MCF 10A (cell line): ENCODE measurements around the gene ZNF358. TPM values are rescaled to one million over a fixed set of nuclear protein-coding genes. Genes with fewer than 3 reads are reported as not detected.

Experiments used
- BruUV-seq: library from RNA; stranded (reverse); fragments of 400-500 nt; replicated peaks from 2 replicates; lab custom pipeline; 2021; lab: Mats Ljungman, UMichigan
- CTCF ChIA-PET: fragments of 300-600 bp; sonication (Branson Sonifier 250); formaldehyde crosslinking; extraction: SDS; loops from one replicate; lab custom pipeline; 2021; ENCODE audit warnings: antibody characterized with exemption, inconsistent platforms; lab: Yijun Ruan, JAX
- POLR2A ChIA-PET: fragments of 300-600, 350-650 bp; sonication (Branson Sonifier 250); formaldehyde crosslinking; extraction: SDS; loops from one replicate; lab custom pipeline; 2020; ENCODE audit warnings: antibody characterized with exemption, inconsistent platforms; lab: Yijun Ruan, JAX
- DNase-seq: peaks from one replicate; pipeline ENCODE4 v3.0.0-alpha.2; 2018; ENCODE audit not compliant: unreplicated experiment
- H3K27ac Mint-ChIP-seq: one replicate; pipeline ENCODE4 v1.8.0; 2022; ENCODE audit warnings: mild to moderate bottlenecking, low read depth, mixed read lengths; ENCODE audit not compliant: unreplicated experiment
- H3K27me3 Mint-ChIP-seq: one replicate; pipeline ENCODE4 v1.8.0; 2022; ENCODE audit warnings: mixed read lengths; ENCODE audit not compliant: insufficient read depth, unreplicated experiment
- H3K36me3 Mint-ChIP-seq: one replicate; pipeline ENCODE4 v1.8.0; 2022; ENCODE audit warnings: mild to moderate bottlenecking, moderate library complexity, mixed read lengths; ENCODE audit not compliant: insufficient read depth, unreplicated experiment
- H3K4me1 Mint-ChIP-seq: one replicate; pipeline ENCODE4 v1.8.0; 2022; ENCODE audit warnings: mixed read lengths; ENCODE audit not compliant: insufficient read depth, unreplicated experiment
- H3K4me3 Mint-ChIP-seq: one replicate; pipeline ENCODE4 v1.8.0; 2022; ENCODE audit warnings: mild to moderate bottlenecking, moderate library complexity, mixed read lengths; ENCODE audit not compliant: unreplicated experiment
- H3K9me3 Mint-ChIP-seq: one replicate; pipeline ENCODE4 v1.8.0; 2022; ENCODE audit warnings: mixed read lengths; ENCODE audit not compliant: unreplicated experiment
- CTCF ChIP-seq: fragments of 200-600 bp; IDR thresholded peaks from one replicate; pipeline ENCODE4 v1.8.0; 2022; ENCODE audit warnings: antibody characterized with exemption, mild to moderate bottlenecking; ENCODE audit not compliant: unreplicated experiment
- intact Hi-C: fragments of 100-400 bp; cut with micrococcal nuclease; formaldehyde crosslinking; loops from 2 replicates; pipeline ENCODE4 v1.14.1; 2022
- total RNA-seq: library from RNA; stranded (reverse); gene quantifications from 2 replicates; pipeline ENCODE4 v1.2.3, GENCODE V29; 2022

The ZNF358 gene
- total RNA-seq, 1 experiment from 2014 or later, result 16.9 TPM

GRCh38 chr19:7507884-7508283 is 8.0 kb upstream of the ZNF358 start:
- CTCF ChIA-PET, result interaction anchor here (0.6 kb wide), 1 partner anchor 36 kb away, joined by 3 read pairs; no protein-coding TSS in a partner anchor
- Mint-ChIP-seq H3K9me3 (no peaks in the 10 kb centered on the region), H3K27me3 (no peaks in the 10 kb centered on the region), H3K4me1 (peaks cover 16% of the 10 kb centered on the region), H3K36me3 (peaks cover 5% of the 10 kb centered on the region), H3K27ac (no peak overlapping the region), H3K4me3 (no peak overlapping the region)
- peak; percentile 96 for DNase-seq
- POLR2A ChIA-PET, result no interaction called here
- intact Hi-C loops, result loop anchor here (10.0 kb wide), 1 partner anchor 113 kb away; no protein-coding TSS in a partner anchor
- no peak for TF ChIP-seq CTCF
- BruUV-seq, result no TSS peak

- Mint-ChIP-seq H3K4me3 (no peak overlapping the region), H3K27me3 (no peaks in the 10 kb centered on the region), H3K4me1 (peaks cover 16% of the 10 kb centered on the region), H3K36me3 (peaks cover 5% of the 10 kb centered on the region), H3K27ac (no peak overlapping the region), H3K9me3 (no peaks in the 10 kb centered on the region)
- no peak for TF ChIP-seq CTCF
- ChIA-PET CTCF (no interaction called here), POLR2A (no interaction called here)
- peak; percentile 37 for DNase-seq
- intact Hi-C loops, result loop anchor here (10.0 kb wide), 1 partner anchor 115 kb away; no protein-coding TSS in a partner anchor
- BruUV-seq, result no TSS peak
These were observed 6.3 kb upstream of the ZNF358 start for GRCh38 chr19:7509625-7510024.

GRCh38 chr19:7512400-7512851 is 3.5 kb upstream of the ZNF358 start:
- Mint-ChIP-seq H3K4me1 (peaks cover 14% of the 10 kb centered on the region), H3K27me3 (no peaks in the 10 kb centered on the region), H3K4me3 (no peak overlapping the region), H3K9me3 (no peaks in the 10 kb centered on the region), H3K36me3 (no peaks in the 10 kb centered on the region), H3K27ac (no peak overlapping the region)
- TF ChIP-seq CTCF, result no peak
- CTCF ChIA-PET, result interaction anchor here (0.6 to 1.2 kb wide), 5 partner anchors 9 to 369 kb away, joined by 3 to 5 read pairs (median 3); partner anchors contain the start of gene TRAPPC5
- no peak for DNase-seq
- POLR2A ChIA-PET, result interaction anchor here (0.9 to 1.5 kb wide), 2 partner anchors 18 to 87 kb away, joined by 3 to 7 read pairs; no protein-coding TSS in a partner anchor
- intact Hi-C loops, result no loop called here
- no TSS peak for BruUV-seq

DNA sequence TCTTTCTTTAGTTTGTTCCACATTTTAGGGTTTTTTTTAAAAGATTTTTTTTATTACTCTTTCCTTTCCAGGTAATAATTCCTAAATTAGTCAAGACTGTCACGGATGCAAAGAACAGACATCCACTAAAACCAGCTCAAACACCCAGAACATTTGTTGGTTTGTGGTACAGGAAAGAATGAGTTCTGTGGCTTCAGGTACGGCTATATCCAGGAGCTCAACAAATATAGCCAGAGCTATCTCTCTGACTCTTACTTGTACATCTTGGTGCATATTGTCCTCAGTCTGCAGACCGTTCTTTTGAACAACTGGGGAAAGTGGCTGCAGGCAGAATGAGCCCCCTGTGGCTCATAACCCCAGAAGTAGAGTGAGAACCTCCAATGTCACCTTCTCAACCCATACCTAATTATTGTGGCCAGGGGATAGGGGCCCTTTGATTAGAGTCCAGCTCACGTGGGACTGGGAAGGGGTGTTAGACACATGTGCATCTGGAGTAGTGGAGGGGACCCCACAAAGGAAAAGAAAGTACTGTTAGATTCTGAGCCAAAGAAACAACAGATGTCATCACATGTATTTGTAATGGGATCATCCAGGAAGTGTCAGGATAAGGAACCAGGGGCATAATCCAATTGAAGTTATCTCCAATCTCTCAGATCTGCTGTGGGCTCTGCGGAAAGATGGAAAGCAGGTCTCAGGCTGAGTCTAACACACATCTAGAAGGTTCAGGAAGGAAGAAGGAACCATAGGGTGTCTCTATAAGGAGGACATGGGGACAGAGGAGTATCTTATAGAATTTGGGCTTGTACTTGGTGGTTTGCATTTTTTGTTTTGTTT is 1.9 kb upstream of the ZNF358 start:
- CTCF ChIA-PET, result interaction anchor here (0.7 kb wide), 1 partner anchor 355 kb away, joined by 3 read pairs; no protein-coding TSS in a partner anchor
- POLR2A ChIA-PET, result interaction anchor here (0.5 to 0.6 kb wide), 2 partner anchors 88 to 507 kb away, joined by 3 read pairs; no protein-coding TSS in a partner anchor
- no peak for TF ChIP-seq CTCF
- peaks cover 7% of the 10 kb centered on the region for H3K4me1 Mint-ChIP-seq
- intact Hi-C loops, result no loop called here
- DNase-seq, result no peak
- no peaks in the 10 kb centered on the region for H3K9me3 Mint-ChIP-seq
- no peak overlapping the region for H3K27ac Mint-ChIP-seq
- no peaks in the 10 kb centered on the region for H3K27me3 Mint-ChIP-seq
- no TSS peak for BruUV-seq
- no peaks in the 10 kb centered on the region for H3K36me3 Mint-ChIP-seq
- peak overlapping the region; percentile 74 for H3K4me3 Mint-ChIP-seq
